Suprapubic skin (tissue), 3 donors: Measurements from ENCODE around the gene KAZN.

Experiments used
- CTCF ChIP-seq, 2 donors: fragments of 200-600 bp in 1 of 2; fragments of 450-650 bp in 1 of 2; sonication (generic) in 1 of 2; IDR thresholded peaks; one replicate each; pipeline ENCODE4 v1.5.1; 2016 to 2019; ENCODE audit warnings: antibody characterized with exemption in 2 of 2, mild to moderate bottlenecking in 1 of 2, moderate library complexity in 1 of 2
- POLR2A ChIP-seq, 2 donors: fragments of 450-650 bp; IDR thresholded peaks; one replicate each; pipeline ENCODE4 v1.6.1; 2017; ENCODE audit warnings: antibody characterized with exemption in 2 of 2, mild to moderate bottlenecking in 2 of 2, moderate library complexity in 2 of 2

- no peak for TF ChIP-seq CTCF (IDR thresholded peaks at IDR 0.05)
- TF ChIP-seq POLR2A (IDR thresholded peaks at IDR 0.05): no peak
These were observed 78.9 kb downstream of the KAZN start for GRCh38 chr1:14677292-14677971.
